H1 (cell line): ENCODE results near the gene KIF20A. TPM values are rescaled to one million over a fixed set of nuclear protein-coding genes. Genes with fewer than 3 reads are reported as not detected.
A peak's percentile ranks its signal among the peaks of the same experiment; 100 is the strongest.

Source experiments
- CTCF ChIA-PET: fragments of 300-600 bp; sonication (Branson Sonifier 250); formaldehyde crosslinking; loops from one replicate; lab custom pipeline; 2021; ENCODE audit not compliant: partially characterized antibody; lab: Charles Lee
- POLR2A ChIA-PET: fragments of 300-600 bp; sonication (Branson Sonifier 250); formaldehyde crosslinking; loops from one replicate; lab custom pipeline; 2021; ENCODE audit warnings: inconsistent platforms; ENCODE audit not compliant: partially characterized antibody; lab: Charles Lee
- DNase-seq, 2 experiments: peaks; one replicate each; pipeline versions ENCODE4 v3.0.0 to v3.0.0-alpha.2; 2010 to 2022; ENCODE audit warnings: low spot score in 2 of 2, low read depth in 1 of 2, mixed read lengths in 1 of 2
- FAIRE-seq: peaks from 2 replicates; lab custom pipeline; 2011; peaks lifted over from hg19 to GRCh38; lab: Jason Lieb, UNC
- H2AFZ ChIP-seq: 2 replicates; pipeline ENCODE4 v1.8.1; 2012; ENCODE audit warnings: low read length, inconsistent platforms
- H2AK5ac ChIP-seq: 2 replicates; pipeline ENCODE4 v1.6.1; 2013; ENCODE audit warnings: low read depth, low read length
- H2BK120ac ChIP-seq: replicated peaks from 2 replicates; pipeline ENCODE3; 2013; ENCODE audit warnings: low read depth, low read length, inconsistent platforms
- H2BK12ac ChIP-seq: 2 replicates; pipeline ENCODE4 v1.6.1; 2013; ENCODE audit warnings: low read depth, low read length
- H2BK15ac ChIP-seq: 2 replicates; pipeline ENCODE4 v1.6.1; 2013; ENCODE audit warnings: low read length
- H2BK20ac ChIP-seq: 2 replicates; pipeline ENCODE4 v1.6.1; 2013; ENCODE audit warnings: low read length
- H2BK5ac ChIP-seq: 2 replicates; pipeline ENCODE4 v1.6.1; 2013; ENCODE audit warnings: low read depth, low read length
- H3K14ac ChIP-seq: 2 replicates; pipeline ENCODE4 v1.6.1; 2013; ENCODE audit warnings: inconsistent platforms; ENCODE audit not compliant: insufficient read length
- H3K18ac ChIP-seq: 2 replicates; pipeline ENCODE4 v1.6.1; 2013; ENCODE audit warnings: low read length; ENCODE audit errors: extremely low read depth
- H3K23ac ChIP-seq: 2 replicates; pipeline ENCODE4 v1.6.1; 2013; ENCODE audit warnings: inconsistent platforms; ENCODE audit not compliant: insufficient read length
- H3K23me2 ChIP-seq: 2 replicates; pipeline ENCODE4 v1.6.1; 2013; ENCODE audit warnings: low read depth, low read length
- H3K27ac ChIP-seq: 2 replicates; pipeline ENCODE4 v1.6.1; 2011; ENCODE audit warnings: low read depth, low read length, inconsistent platforms
- H3K27me3 ChIP-seq, 4 experiments: replicated peaks in 1 of 4; 1 replicate in 1 of 4; 2 replicates in 3 of 4; pipeline versions ENCODE4 v1.6.1 to v1.8.1; 2011 to 2013; ENCODE audit warnings: low read length in 3 of 4, mild to moderate bottlenecking in 3 of 4, inconsistent platforms in 2 of 4, mixed read lengths in 2 of 4, moderate library complexity in 1 of 4; ENCODE audit not compliant: control insufficient read depth in 3 of 4, insufficient read depth in 3 of 4; ENCODE audit errors: extremely low read depth in 1 of 4
- H3K36me3 ChIP-seq, 4 experiments: 2 replicates each; pipeline versions ENCODE4 v1.6.1 to v1.8.1; 2011 to 2013; ENCODE audit warnings: mild to moderate bottlenecking in 4 of 4, low read length in 3 of 4, moderate library complexity in 2 of 4, control low read depth in 1 of 4, inconsistent platforms in 1 of 4; ENCODE audit not compliant: insufficient read depth in 4 of 4, control insufficient read depth in 2 of 4
- H3K4ac ChIP-seq: replicated peaks from 2 replicates; pipeline ENCODE3; 2013; ENCODE audit warnings: low read length, low read depth, mixed read lengths, inconsistent platforms; ENCODE audit not compliant: insufficient read length
- H3K4me1 ChIP-seq, 4 experiments: replicated peaks in 1 of 4; 1 replicate in 1 of 4; 2 replicates in 3 of 4; pipeline versions ENCODE4 v1.6.1 to v1.8.1; 2011 to 2013; ENCODE audit warnings: low read length in 3 of 4, inconsistent platforms in 2 of 4, mixed read lengths in 1 of 4; ENCODE audit not compliant: insufficient read depth in 4 of 4, control insufficient read depth in 3 of 4
- H3K4me2 ChIP-seq, 2 experiments: 2 replicates each; pipeline versions ENCODE4 v1.6.1 to v1.8.1; 2011 to 2013; ENCODE audit warnings: low read depth in 2 of 2, low read length in 2 of 2, control low read depth in 1 of 2, inconsistent platforms in 1 of 2, mild to moderate bottlenecking in 1 of 2; ENCODE audit not compliant: insufficient read depth in 1 of 2
- H3K4me3 ChIP-seq, 4 experiments: fragments of 200-600, 300-600 bp in 1 of 4; sonication (generic), shearing (Covaris generic), sonication (Bioruptor Twin) in 1 of 4; 2 replicates each; pipeline versions ENCODE4 v1.5.1 to v1.8.1; 2011 to 2016; ENCODE audit warnings: low read length in 4 of 4, low read depth in 3 of 4, control low read depth in 2 of 4, inconsistent platforms in 2 of 4, mild to moderate bottlenecking in 2 of 4, mixed read lengths in 1 of 4, moderate library complexity in 1 of 4; ENCODE audit not compliant: insufficient read depth in 2 of 4; ENCODE audit errors: extremely low read depth in 1 of 4
- H3K56ac ChIP-seq: replicated peaks from 2 replicates; pipeline ENCODE3; 2013; ENCODE audit warnings: low read depth, mild to moderate bottlenecking, mixed read lengths, low read length, inconsistent platforms; ENCODE audit not compliant: insufficient read length
- H3K79me1 ChIP-seq: 2 replicates; pipeline ENCODE4 v1.6.1; 2013; ENCODE audit warnings: low read depth, low read length, control low read depth
- H3K79me2 ChIP-seq, 2 experiments: 2 replicates each; pipeline versions ENCODE4 v1.6.1 to v1.8.1; 2012 to 2013; ENCODE audit warnings: low read length in 2 of 2, mild to moderate bottlenecking in 2 of 2, inconsistent platforms in 1 of 2; ENCODE audit not compliant: insufficient read depth in 2 of 2, control insufficient read depth in 1 of 2
- H3K9ac ChIP-seq, 4 experiments: replicated peaks in 1 of 4; 1 replicate in 1 of 4; 2 replicates in 3 of 4; pipeline versions ENCODE4 v1.6.1 to v1.8.1; 2011 to 2013; ENCODE audit warnings: low read depth in 3 of 4, low read length in 3 of 4, control low read depth in 2 of 4, mild to moderate bottlenecking in 2 of 4, moderate library complexity in 2 of 4, inconsistent platforms in 1 of 4; ENCODE audit errors: extremely low read depth in 1 of 4
- H3K9me3 ChIP-seq, 2 experiments: 2 replicates each; pipeline versions ENCODE4 v1.6.1 to v1.8.1; 2012 to 2013; ENCODE audit warnings: mild to moderate bottlenecking in 2 of 2, moderate library complexity in 2 of 2, control low read depth in 1 of 2, inconsistent platforms in 1 of 2, low read depth in 1 of 2, low read length in 1 of 2, mixed read lengths in 1 of 2; ENCODE audit not compliant: insufficient read depth in 2 of 2
- H4K20me1 ChIP-seq, 2 experiments: replicated peaks in 1 of 2; 2 replicates each; pipeline versions ENCODE3 to v1.8.1; 2011 to 2013; ENCODE audit warnings: inconsistent platforms in 2 of 2, low read length in 2 of 2, mild to moderate bottlenecking in 1 of 2; ENCODE audit not compliant: insufficient read depth in 2 of 2, control insufficient read depth in 1 of 2
- H4K5ac ChIP-seq: 2 replicates; pipeline ENCODE4 v1.6.1; 2013; ENCODE audit warnings: low read length, low read depth, mixed read lengths, inconsistent platforms; ENCODE audit not compliant: insufficient read length
- H4K8ac ChIP-seq: 2 replicates; pipeline ENCODE4 v1.8.0; 2013; ENCODE audit warnings: mild to moderate bottlenecking, moderate library complexity, low read length, inconsistent platforms; ENCODE audit not compliant: insufficient read depth; ENCODE audit errors: extremely low read depth
- H4K91ac ChIP-seq: replicated peaks from 2 replicates; pipeline ENCODE3; 2013; ENCODE audit warnings: low read length, mixed read lengths, inconsistent platforms; ENCODE audit not compliant: insufficient read length
- CBX8 ChIP-seq: fragments of 300-800, 300-1000 bp; sonication (generic); IDR thresholded peaks from 2 replicates; pipeline ENCODE4 v1.7.1; 2016; ENCODE audit warnings: low read depth, low read length, borderline replicate concordance
- GTF2F1 ChIP-seq: IDR thresholded peaks from 2 replicates; pipeline ENCODE4 v1.6.1; 2012; ENCODE audit warnings: low read depth, low read length, improper control_type of control experiment, borderline replicate concordance
- HDAC6 ChIP-seq: IDR thresholded peaks from one replicate; pipeline ENCODE4 v1.7.1; 2012; ENCODE audit warnings: low read depth, mild to moderate bottlenecking, inconsistent platforms, low read length, moderate library complexity
- JUND ChIP-seq: IDR thresholded peaks from 2 replicates; pipeline ENCODE4 v1.6.1; 2011; ENCODE audit warnings: mild to moderate bottlenecking, improper control_type of control experiment, low read length
- KDM5A ChIP-seq: fragments of 200-600 bp; IDR thresholded peaks from 2 replicates; pipeline ENCODE4 v1.7.1; 2012; ENCODE audit warnings: mild to moderate bottlenecking, low read length, inconsistent platforms, mixed read lengths
- PHF8 ChIP-seq: fragments of 200-600 bp; sonication (generic); conservative IDR thresholded peaks from 2 replicates; pipeline ENCODE4 v1.7.1; 2012; ENCODE audit warnings: low read depth, mild to moderate bottlenecking, inconsistent platforms, low read length, moderate library complexity
- POLR2A ChIP-seq, 2 experiments: IDR thresholded peaks; 1 replicate in 1 of 2; 2 replicates in 1 of 2; pipeline ENCODE4 v1.6.1; 2011; ENCODE audit warnings: low read depth in 2 of 2, low read length in 2 of 2, mild to moderate bottlenecking in 2 of 2; ENCODE audit errors: control extremely low read depth in 1 of 2
- POLR2AphosphoS5 ChIP-seq: IDR thresholded peaks from 2 replicates; pipeline ENCODE4 v1.6.1; 2011; ENCODE audit warnings: low read depth, low read length
- SUZ12 ChIP-seq: fragments of 200-600 bp; sonication (generic); IDR thresholded peaks from 2 replicates; pipeline ENCODE4 v1.6.1; 2012; ENCODE audit warnings: mild to moderate bottlenecking, inconsistent platforms, low read length, moderate library complexity, mixed read lengths
- TAF7 ChIP-seq: optimal IDR thresholded peaks from 2 replicates; pipeline ENCODE3; 2011; ENCODE audit warnings: low read depth, mild to moderate bottlenecking, inconsistent platforms, low read length, moderate library complexity, borderline replicate concordance
- TCF12 ChIP-seq: IDR thresholded peaks from 2 replicates; pipeline ENCODE4 v1.6.1; 2011; ENCODE audit warnings: low read depth, mild to moderate bottlenecking, low read length
- TEAD4 ChIP-seq: IDR thresholded peaks from 2 replicates; pipeline ENCODE4 v1.6.1; 2012; ENCODE audit warnings: low read depth, low read length, inconsistent platforms, mixed read lengths
- WGBS, 2 experiments: shearing (Covaris generic) in 1 of 2; methylation state at CpG; one replicate each; pipeline versions ENCODE4 v1.1.6 to v1.1.7; 2013 to 2015; ENCODE audit warnings: low lambda C conversion rate in 2 of 2, mixed read lengths in 2 of 2, inconsistent platforms in 1 of 2, low coverage in 1 of 2, missing lambda C conversion rate in 1 of 2; ENCODE audit not compliant: insufficient replicate concordance in 2 of 2, insufficient coverage in 1 of 2, insufficient read length in 1 of 2; ENCODE audit errors: extremely low coverage in 1 of 2, missing lambda C conversion rate in 1 of 2; 5-methylcytosine and 5-hydroxymethylcytosine counted together
- polyA plus RNA-seq, 7 experiments: library from polyadenylated mRNA; depleted of rRNA in 3 of 7; stranded (reverse) in 5 of 7; unstranded in 2 of 7; fragments of >200 nt in 5 of 7; fragments of 200-250 nt in 2 of 7; gene quantifications; 1 replicate in 5 of 7; 2 replicates in 1 of 7; 4 replicates in 1 of 7; pipeline versions ENCODE4 v1.2.1 to v1.2.3, GENCODE V29; 2011 to 2013; ENCODE audit warnings: missing spikeins in 2 of 7, mixed read lengths in 2 of 7
- total RNA-seq: library from RNA; stranded (reverse); fragmentation: NEBNext Ultra II Directional; extraction: Animal tissue kit (Norgen Biotek cat#: 25700); gene quantifications from 2 replicates; pipeline ENCODE4 v1.2.1, GENCODE V29; 2021

KIF20A gene
- total and polyA plus RNA-seq, 2 of the 8 experiments (the other 6 are each of a cell fraction or from before 2014, with no cell fraction given) = 33.3 to 67.1 TPM

DNA sequence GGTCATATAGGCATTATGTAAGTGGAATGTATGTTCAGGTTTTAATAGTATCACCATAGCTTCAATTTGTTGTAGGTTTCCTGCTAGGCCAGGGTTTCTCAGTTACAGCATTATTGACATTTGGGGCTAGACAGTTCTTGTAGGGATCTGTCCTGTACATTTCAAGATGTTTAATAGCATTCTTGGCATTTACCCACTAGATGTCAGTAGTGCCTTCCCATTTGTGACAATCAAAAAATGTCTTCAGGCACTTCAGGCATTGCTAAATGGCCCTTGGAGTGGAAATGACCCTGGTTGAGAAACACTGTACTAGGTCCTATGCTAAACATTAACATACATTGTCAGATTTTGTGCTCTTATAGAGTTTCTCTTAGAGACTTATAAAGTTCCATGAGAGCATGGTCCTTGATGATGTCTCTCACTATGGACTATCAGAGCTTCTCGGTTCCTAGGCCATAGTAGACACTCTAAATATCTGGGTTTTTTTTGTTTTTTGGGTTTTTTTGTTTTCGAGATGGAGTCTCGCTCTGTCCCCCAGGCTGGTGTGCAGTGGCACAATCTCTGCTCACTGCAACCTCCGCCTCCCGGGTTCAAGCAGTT, 1.4 kb downstream of the KIF20A start:
- Histone ChIP-seq H3K18ac (no peak overlapping the region), H2BK5ac (no peak overlapping the region), H2BK120ac (no peak overlapping the region), H4K20me1 (peaks cover 0 to 2% of the 10 kb centered on the region in 2 experiments), H2BK12ac (no peak overlapping the region), H3K4ac (no peak overlapping the region), H4K91ac (no peak overlapping the region), H3K14ac (no peak overlapping the region), H3K79me2 (peaks cover 0 to 37% of the 10 kb centered on the region in 2 experiments; a peak in 2 of 4 replicates), H3K27ac (no peak overlapping the region), H3K23ac (no peak overlapping the region), H3K79me1 (peaks cover 2% of the 10 kb centered on the region; the same call in 1 of the 2 replicates), H2AFZ (no peak overlapping the region), H3K36me3 (peaks cover 33 to 56% (median 44%) of the 10 kb centered on the region in 4 experiments), H3K56ac (no peak overlapping the region), H3K23me2 (peaks cover 8% of the 10 kb centered on the region), H3K27me3 (no peaks in the 10 kb centered on the region), H2BK20ac (no peak overlapping the region), H4K5ac (no peak overlapping the region), H4K8ac (no peak overlapping the region), H3K4me1 (no peaks in the 10 kb centered on the region; a peak in 2 of 7 replicates), H3K9me3 (no peaks in the 10 kb centered on the region), H3K9ac (no peak overlapping the region), H3K4me2 (peak overlapping the region; percentile 83 to 87; a peak in 3 of 4 replicates), H2BK15ac (no peak overlapping the region), H2AK5ac (no peak overlapping the region), H3K4me3 (peak overlapping the region; percentile 91 to 100 (median 96); a peak in 7 of 8 replicates)
- DNase-seq (no peak), FAIRE-seq (peak; percentile 39)
- WGBS, 2 experiments = 81% methylated on average over 5 of the region's 5 CpGs; no CpG with 5 or more reads in 1 of the 2 experiments
- POLR2A ChIA-PET = interaction anchor here (0.6 to 4.6 kb wide), 6 partner anchors 8 to 158 kb away, joined by 3 to 37 read pairs (median 11); partner anchors contain the start of genes CDC23 and FAM53C
- CTCF ChIA-PET = interaction anchor here (0.5 to 2.2 kb wide), 13 partner anchors 8 to 324 kb away, joined by 3 to 7 read pairs (median 3); no protein-coding TSS in a partner anchor
- TF ChIP-seq POLR2AphosphoS5 = no peak
- no peak for TF ChIP-seq JUND
- TF ChIP-seq GTF2F1 = no peak
- no peak for TF ChIP-seq PHF8
- TF ChIP-seq SUZ12 = no peak
- no peak for TF ChIP-seq TCF12
- 0 out of 2 replicates have a peak, but pooled peaks have one; percentile 28 for TF ChIP-seq TEAD4
- no peak for TF ChIP-seq TAF7
- no peak for TF ChIP-seq KDM5A
- TF ChIP-seq CBX8 = no peak
- no peak for TF ChIP-seq POLR2A (IDR thresholded peaks at IDR 0.05; ENCODE audit: control extremely low read depth in 1 of 2, low read depth in 2 of 2, low read length in 2 of 2)
- TF ChIP-seq HDAC6 = no peak
